OCI-LY7 (cell line): ENCODE results near the gene ZC2HC1C.

Source experiments
- EZH2phosphoT487 ChIP-seq: fragments of 200-600 bp; sonication (generic); IDR thresholded peaks from 2 replicates; pipeline ENCODE4 v1.6.1; 2018; ENCODE audit warnings: low read depth, borderline replicate concordance, mild to moderate bottlenecking, mixed run types, antibody characterized with exemption, low read length, moderate library complexity, mixed read lengths
- TF ChIP-seq, protein P1 (sequence below): fragments of 200-600 bp; sonication (generic); conservative IDR thresholded peaks from 2 replicates; pipeline ENCODE4 v1.5.1; 2014; ENCODE audit warnings: mild to moderate bottlenecking, antibody characterized with exemption, low read length, moderate library complexity, mixed read lengths

DNA sequence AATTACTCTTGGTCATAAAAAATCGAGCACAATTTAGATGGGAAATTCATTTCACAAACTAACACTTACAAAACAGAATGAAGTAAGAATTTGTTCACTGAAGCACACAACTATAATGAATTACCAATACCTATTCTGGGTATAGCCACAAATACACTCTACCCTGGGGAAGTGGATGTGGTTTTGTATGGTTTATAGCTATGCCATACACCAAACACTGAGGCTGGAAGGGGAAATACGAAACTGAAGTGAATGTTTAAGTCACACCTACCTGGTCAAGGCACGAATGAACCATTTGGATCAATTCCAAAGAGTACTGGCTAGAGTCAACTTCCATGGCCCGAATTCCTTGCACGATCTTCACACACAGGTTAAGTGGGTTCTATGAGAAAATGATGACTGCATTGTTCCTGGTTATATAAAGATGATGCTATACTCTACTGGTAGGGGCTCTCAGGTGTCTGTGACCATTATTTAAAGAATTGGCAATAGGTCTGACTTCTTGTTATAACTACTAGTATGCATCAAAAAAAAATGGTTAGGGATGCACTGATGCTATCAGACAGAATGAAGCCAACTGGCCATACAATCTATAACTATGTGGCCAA is 44.6 kb downstream of the ZC2HC1C start:
- TF ChIP-seq, protein P1, sequence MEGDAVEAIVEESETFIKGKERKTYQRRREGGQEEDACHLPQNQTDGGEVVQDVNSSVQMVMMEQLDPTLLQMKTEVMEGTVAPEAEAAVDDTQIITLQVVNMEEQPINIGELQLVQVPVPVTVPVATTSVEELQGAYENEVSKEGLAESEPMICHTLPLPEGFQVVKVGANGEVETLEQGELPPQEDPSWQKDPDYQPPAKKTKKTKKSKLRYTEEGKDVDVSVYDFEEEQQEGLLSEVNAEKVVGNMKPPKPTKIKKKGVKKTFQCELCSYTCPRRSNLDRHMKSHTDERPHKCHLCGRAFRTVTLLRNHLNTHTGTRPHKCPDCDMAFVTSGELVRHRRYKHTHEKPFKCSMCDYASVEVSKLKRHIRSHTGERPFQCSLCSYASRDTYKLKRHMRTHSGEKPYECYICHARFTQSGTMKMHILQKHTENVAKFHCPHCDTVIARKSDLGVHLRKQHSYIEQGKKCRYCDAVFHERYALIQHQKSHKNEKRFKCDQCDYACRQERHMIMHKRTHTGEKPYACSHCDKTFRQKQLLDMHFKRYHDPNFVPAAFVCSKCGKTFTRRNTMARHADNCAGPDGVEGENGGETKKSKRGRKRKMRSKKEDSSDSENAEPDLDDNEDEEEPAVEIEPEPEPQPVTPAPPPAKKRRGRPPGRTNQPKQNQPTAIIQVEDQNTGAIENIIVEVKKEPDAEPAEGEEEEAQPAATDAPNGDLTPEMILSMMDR, result no peak
- TF ChIP-seq EZH2phosphoT487, result no peak
